Adrenal gland (tissue), 5 donors: ENCODE results near the gene SEMA6A.

Experiments used
- CTCF ChIP-seq, 6 experiments: fragments of 450-650 bp in 4 of 6; fragments of 200-600 bp in 2 of 6; sonication (generic) in 1 of 6; IDR thresholded peaks; 1 replicate in 5 of 6; 2 replicates in 1 of 6; pipeline versions ENCODE4 v1.5.1 to v1.8.0; 2016 to 2021; ENCODE audit warnings: antibody characterized with exemption in 6 of 6, mild to moderate bottlenecking in 2 of 6, moderate library complexity in 1 of 6
- POLR2A ChIP-seq, 2 donors: fragments of 450-650 bp; IDR thresholded peaks; one replicate each; pipeline ENCODE4 v1.6.1; 2017; ENCODE audit warnings: antibody characterized with exemption in 2 of 2, mild to moderate bottlenecking in 2 of 2, moderate library complexity in 1 of 2
- donor health status: DM: no; HTN: no; CAD: no.

- no peak for TF ChIP-seq CTCF (IDR thresholded peaks at IDR 0.05)
- no peak for TF ChIP-seq POLR2A (IDR thresholded peaks at IDR 0.05)
Observed at GRCh38 chr5:116428413-116428812, 146.2 kb downstream of the SEMA6A start.
